ENCODE measurements around the gene MCOLN1.
A peak's percentile ranks its signal among the peaks of the same experiment; 100 is the strongest.
"Not testable (repeated sequence)": the region's sequence is repeated elsewhere in the genome, so short reads cannot be mapped to it uniquely, and the experiment has no call there.

The MCOLN1 gene

GRCh38 chr19:7526059-7526929 is 3.9 kb downstream of the MCOLN1 start:
- no peak for DNase-seq

DNA sequence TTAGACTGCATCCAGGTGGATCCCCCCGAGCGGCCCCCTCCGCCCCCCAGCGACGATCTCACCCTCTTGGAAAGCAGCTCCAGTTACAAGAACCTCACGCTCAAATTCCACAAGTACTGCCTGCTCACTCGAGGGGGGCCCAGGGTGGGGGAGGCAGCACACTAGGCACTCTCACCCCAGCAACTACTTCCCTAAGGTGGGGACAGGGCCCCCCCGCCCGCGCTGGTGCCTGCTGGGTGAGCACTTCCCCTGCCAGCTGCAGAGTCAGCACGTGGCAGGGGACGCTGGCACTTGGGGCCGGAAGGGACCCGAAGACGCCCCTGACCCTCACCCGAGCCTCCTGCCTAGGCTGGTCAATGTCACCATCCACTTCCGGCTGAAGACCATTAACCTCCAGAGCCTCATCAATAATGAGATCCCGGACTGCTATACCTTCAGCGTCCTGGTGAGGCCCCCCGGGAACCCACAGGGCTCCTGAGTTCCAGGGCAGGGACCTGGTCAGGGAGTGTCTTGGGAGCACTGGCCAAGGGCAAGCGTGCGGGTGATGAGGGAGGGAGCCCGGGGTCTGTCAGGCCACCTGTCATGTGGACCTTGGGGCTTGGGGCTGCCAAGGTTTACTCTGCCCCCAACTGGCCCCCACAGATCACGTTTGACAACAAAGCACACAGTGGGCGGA is 5.2 kb downstream of the MCOLN1 start:
- DNase-seq = peak in 3 of 14 donors; percentile 13 to 22 (median 20)

GRCh38 chr19:7528192-7528519 is 5.7 kb downstream of the MCOLN1 start:
- DNase-seq = no peak

GRCh38 chr19:7528522-7529245 is 6.3 kb downstream of the MCOLN1 start:
- no peak for DNase-seq

DNA sequence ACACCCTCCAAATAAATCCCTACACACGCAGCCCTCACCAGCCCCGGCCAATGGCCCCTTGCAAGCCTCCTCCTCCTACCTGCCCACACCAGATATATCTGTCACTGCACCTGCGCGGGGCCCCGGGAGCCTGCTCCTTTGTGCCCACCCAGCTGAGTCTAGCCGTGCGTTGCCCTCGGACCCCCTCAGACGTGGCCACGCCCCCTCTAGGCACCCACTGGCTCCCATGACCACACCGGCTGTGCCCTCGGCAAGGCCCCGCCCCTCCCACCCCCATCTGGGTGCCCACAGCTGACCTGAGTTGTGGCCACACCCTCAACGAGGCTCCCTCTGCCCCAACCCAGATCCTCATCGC is 6.8 kb downstream of the MCOLN1 start:
- DNase-seq = no peak

GRCh38 chr19:7529610-7530490 is 7.4 kb downstream of the MCOLN1 start:
- DNase-seq = no peak

GRCh38 chr19:7533281-7533885 is 11.0 kb downstream of the MCOLN1 start:
- peak in 11 of 14 donors; percentile 12 to 74 (median 44) for DNase-seq

GRCh38 chr19:7533925-7534480 is 11.6 kb downstream of the MCOLN1 start:
- DNase-seq = peak in 13 of 14 donors; percentile 32 to 91 (median 75)

DNA sequence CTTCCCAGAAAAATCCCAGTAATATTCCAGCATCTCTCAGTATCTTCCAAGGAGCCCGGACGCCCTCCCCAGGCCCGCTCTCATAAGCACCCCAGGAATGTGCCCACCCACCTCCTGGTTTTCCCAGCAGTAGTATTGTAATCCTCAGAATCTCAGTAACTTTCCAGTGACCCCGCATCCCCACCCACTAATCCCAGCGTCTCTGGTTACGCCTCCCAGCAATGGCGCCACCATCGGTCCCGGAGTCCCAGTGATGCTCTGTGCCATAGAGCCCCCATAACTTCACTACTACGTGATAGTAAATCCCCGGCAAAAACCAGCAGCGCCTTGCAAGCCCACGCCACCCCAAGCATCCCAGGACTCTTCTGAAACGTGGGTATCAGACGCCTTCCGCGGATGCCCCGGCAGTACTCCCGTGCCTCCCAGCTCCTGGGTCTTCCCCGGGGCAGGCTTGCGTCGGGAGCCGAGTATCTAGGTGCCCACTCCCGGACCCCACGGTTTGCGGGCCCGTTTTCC is 12.2 kb downstream of the MCOLN1 start:
- peak in 13 of 14 donors; percentile 25 to 79 (median 63) for DNase-seq

DNA sequence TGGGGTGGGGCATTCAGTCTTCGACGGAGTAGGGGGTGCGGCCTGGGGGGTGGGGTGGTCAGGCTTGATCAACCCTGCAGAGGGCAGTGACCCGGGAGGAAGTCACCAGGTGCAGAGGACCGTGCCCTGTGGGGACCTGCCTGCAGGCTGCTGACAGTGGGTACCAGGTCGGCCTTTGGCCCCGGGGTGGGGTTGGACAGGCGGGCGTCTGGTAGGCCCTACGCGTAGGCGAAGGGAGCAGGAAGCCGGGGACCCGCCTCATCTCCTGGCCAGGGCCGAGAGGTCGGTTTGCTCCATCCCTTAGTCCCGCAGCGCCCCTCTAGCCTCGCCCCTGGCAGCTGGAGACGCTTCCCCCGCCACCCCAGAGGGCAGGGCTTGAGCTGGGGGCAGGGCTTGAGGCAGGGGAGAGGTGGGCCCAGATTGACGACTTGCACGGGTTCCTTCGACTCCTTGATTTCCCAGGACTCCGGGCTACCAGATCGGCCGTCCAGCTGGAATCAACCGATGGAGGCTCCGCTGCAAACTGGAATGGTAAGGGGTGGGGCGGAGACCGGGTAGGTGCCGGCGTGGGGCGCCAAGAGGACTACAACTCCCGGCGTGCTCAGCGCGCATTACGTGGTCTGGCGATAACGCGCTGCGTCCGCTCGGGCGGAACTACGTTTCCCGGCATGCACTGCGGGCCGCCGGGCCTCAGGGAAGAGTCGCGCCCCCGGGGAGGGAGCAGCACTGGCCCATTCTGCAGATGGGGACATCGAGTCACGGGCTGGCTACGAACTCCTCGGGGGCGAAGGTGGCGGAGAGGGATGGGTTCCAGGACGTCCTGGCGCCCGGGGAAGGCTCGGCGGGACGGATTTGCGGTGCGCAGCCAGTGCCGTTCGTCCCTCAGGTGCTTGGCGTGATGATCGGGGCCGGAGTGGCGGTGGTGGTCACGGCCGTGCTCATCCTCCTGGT is 12.9 kb downstream of the MCOLN1 start, which contains the start of gene PNPLA6:
PNPLA6 (plus strand) TSS at position 671 of the 951 bp plus-strand sequence; CDS start at position 743, 72 bp downstream.
- peak; percentile 57 to 97 (median 91) for DNase-seq

DNA sequence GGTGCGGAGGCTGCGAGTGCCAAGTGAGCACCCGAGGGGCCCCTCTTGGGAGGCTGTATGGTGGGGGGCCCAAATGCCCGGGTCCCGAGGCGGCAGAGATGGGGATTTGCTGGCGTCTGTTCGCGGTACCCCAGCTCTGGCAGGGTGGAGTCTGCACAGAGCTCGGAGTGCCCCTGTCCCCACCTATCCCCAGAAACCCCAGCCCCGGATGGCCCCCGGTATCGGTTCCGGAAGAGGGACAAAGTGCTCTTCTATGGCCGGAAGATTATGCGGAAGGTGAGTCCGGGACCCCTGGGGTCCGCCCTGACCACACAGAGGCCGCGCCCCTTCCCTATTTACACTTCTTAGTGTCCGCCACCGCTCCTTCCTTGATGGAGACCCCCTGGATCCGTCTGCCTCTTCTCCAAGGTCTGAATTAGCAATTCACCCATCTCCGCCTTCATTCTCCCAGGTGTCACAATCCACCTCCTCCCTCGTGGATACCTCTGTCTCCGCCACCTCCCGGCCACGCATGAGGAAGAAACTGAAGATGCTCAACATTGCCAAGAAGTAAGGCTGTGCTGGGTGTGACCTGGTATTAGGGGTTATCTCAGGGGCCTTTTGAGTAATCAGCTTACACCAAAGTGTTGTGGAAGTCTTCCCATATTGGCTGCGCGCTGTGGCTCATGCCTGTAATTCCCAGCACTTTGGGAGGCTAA is 13.7 kb downstream of the MCOLN1 start:
- DNase-seq = no peak

DNA sequence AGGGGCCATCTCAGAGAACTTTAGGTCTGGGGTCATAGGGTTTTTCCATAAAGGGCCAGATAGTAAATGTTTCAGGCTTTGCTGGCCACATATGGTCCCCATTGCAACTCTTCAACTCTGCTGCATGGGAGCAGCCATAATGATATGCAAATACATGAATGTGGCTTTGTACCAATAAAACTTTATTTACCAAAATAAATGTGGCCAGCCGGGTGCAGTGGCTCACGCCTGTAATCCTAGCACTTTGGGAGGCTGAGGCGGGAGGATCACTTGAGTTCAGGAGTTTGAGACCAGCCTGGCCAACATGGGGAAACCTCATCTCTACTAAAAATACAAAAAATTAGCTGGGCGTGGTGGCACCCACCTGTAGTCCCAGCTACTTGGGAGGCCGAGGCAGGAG is 16.6 kb downstream of the MCOLN1 start:
- not testable (repeated sequence) for DNase-seq

- DNase-seq = no peak
Measured at GRCh38 chr19:7539827-7540425, 17.5 kb downstream of the MCOLN1 start.

- no peak for DNase-seq
Measured at GRCh38 chr19:7540761-7541474, 18.5 kb downstream of the MCOLN1 start.

DNA sequence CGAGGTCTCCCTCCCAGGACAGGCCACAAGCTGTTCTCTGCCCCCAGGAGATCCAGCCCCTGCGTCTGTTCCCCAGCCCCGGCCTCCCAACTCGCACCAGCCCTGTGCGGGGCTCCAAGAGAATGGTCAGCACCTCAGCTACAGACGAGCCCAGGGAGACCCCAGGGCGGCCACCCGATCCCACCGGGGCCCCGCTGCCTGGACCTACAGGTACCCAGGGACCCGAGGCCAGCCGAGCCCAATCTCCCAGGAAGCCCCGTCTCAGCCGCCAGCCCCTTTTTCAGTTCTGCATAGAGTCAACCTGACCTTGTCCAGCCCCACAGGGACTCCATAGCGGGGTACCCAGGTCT is 19.0 kb downstream of the MCOLN1 start:
- DNase-seq = no peak

GRCh38 chr19:7541828-7542443 is 19.5 kb downstream of the MCOLN1 start:
- no peak for DNase-seq

DNA sequence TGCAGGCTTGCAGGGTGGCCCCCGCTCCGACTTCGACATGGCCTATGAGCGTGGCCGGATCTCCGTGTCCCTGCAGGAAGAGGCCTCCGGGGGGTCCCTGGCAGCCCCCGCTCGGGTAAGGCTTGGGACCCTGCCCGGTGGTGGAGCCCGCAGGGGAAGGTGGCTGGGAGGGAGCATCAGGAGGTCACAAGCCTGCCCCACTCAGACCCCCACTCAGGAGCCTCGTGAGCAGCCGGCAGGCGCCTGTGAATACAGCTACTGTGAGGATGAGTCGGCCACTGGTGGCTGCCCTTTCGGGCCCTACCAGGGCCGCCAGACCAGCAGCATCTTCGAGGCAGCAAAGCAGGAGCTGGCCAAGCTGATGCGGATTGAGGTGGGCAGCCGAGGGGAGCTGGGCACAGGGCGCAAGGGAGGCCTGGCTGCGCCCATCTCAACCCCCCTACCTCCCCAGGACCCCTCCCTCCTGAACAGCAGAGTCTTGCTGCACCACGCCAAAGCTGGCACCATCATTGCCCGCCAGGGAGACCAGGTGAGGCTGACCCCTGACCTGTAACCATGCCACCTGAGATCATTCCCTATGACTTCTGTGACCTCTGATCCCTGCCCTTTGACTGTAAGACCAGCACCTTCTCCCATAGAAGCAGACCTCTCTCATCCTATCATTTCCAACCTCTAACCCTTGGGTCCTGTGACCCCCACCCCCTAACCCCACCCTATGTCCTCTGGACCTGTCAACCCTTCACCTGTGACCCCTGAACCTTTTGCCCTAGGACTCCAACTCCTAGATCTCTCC is 20.3 kb downstream of the MCOLN1 start:
- no peak for DNase-seq
